Lower leg skin (tissue), 4 donors: Measurements from ENCODE around the gene LIN54. TPM values are rescaled to one million over a fixed set of nuclear protein-coding genes. Genes with fewer than 3 reads are reported as not detected.
A peak's percentile ranks its signal among the peaks of the same experiment; 100 is the strongest.

Experiments used
- DNase-seq, 2 donors: peaks; one replicate each; pipeline ENCODE4 v3.0.0-alpha.2; 2019; ENCODE audit warnings: low spot score in 2 of 2
- H3K4me3 ChIP-seq: fragments of 200-600 bp; sonication (generic); 2 replicates; pipeline ENCODE4 v1.5.1; 2017; ENCODE audit warnings: mild to moderate bottlenecking, low read depth; ENCODE audit not compliant: poor library complexity, severe bottlenecking
- CTCF ChIP-seq, 3 donors: fragments of 450-650 bp; IDR thresholded peaks; one replicate each; pipeline ENCODE4 v1.5.1; 2016; ENCODE audit warnings: antibody characterized with exemption in 3 of 3, mild to moderate bottlenecking in 3 of 3, moderate library complexity in 2 of 3
- POLR2A ChIP-seq, 2 donors: fragments of 450-650 bp; IDR thresholded peaks; one replicate each; pipeline ENCODE4 v1.6.1; 2016 to 2017; ENCODE audit warnings: antibody characterized with exemption in 2 of 2, mild to moderate bottlenecking in 1 of 2, moderate library complexity in 1 of 2
- WGBS, 2 donors: methylation state at CpG; one replicate each; pipeline ENCODE4 v1.1.5; 2018; 5-methylcytosine and 5-hydroxymethylcytosine counted together
- intact Hi-C: fragments of 100-400 bp; cut with DNase I; formaldehyde crosslinking; loops from one replicate; pipeline ENCODE4 v1.15.0; 2023; ENCODE audit warnings: low total_unique reads
- total RNA-seq, 4 donors: library from RNA; depleted of rRNA; stranded (reverse); fragments of >200 nt; gene quantifications; one replicate each; pipeline ENCODE4 v1.1.0, GENCODE V29; 2016

LIN54 gene
- total RNA-seq, 4 donors from 2014 or later, result 16.9 to 25.3 (median 17.8) TPM

DNA sequence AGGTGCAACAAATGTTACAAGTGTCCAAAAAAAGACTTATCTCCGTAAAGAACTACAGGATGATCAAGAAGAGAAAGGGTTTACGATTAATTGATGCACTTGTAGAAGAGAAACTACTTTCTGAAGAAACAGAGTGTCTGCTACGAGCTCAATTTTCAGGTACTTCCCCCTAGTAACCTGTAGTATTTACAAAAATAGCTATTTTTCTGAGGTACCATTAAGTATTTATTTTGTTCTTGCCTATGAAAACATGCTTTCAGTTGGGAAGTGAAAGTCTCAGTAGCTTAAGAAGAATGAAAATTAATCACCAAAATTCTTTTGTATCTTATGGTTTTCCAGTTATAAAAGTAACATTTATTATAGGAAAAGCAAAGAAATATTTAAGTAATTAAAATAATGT is 104.2 kb downstream of the LIN54 start:
- no peak overlapping the region for H3K4me3 ChIP-seq
- intact Hi-C loops, result no loop called here
- 90 to 91% methylated on average over 3 of the region's 3 CpGs for WGBS, 2 donors
- TF ChIP-seq POLR2A (IDR thresholded peaks at IDR 0.05) (no peak), CTCF (IDR thresholded peaks at IDR 0.05) (no peak)
- DNase-seq, result no peak

- H3K4me3 ChIP-seq, result no peak overlapping the region
- 72 to 89% methylated on average over 2 of the region's 2 CpGs for WGBS, 2 donors
- intact Hi-C loops, result no loop called here
- TF ChIP-seq POLR2A (IDR thresholded peaks at IDR 0.05), result no peak
- no peak for TF ChIP-seq CTCF (IDR thresholded peaks at IDR 0.05)
- no peak for DNase-seq
These were observed 105.4 kb downstream of the LIN54 start for GRCh38 chr4:82905205-82905604.

DNA sequence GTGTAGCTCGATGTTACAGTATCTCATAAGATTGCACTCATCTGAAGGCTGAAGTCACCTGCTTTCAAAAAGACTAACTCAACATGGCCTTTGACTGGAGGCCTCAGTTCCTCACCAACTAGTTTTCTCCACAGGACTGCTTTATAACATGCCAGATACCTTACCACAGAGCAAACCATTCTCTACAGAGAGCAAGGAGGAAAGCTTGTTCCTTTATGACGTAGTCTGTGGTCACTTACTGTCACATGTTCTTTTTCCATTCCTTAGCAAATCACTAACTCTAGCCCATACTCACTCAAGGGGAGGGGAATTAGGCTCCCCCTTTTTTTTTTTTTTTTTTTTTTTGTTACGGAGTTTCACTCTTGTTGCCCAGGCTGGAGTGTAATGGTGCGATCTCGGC is 106.9 kb downstream of the LIN54 start:
- TF ChIP-seq POLR2A (IDR thresholded peaks at IDR 0.05) (no peak), CTCF (IDR thresholded peaks at IDR 0.05) (no peak)
- no peak for DNase-seq
- 92 to 94% methylated on average over 5 of the region's 5 CpGs for WGBS, 2 donors
- intact Hi-C loops, result no loop called here
- no peak overlapping the region for H3K4me3 ChIP-seq

GRCh38 chr4:82901183-82901718 is 109.4 kb downstream of the LIN54 start:
- H3K4me3 ChIP-seq, result peak overlapping the region; percentile 58
- TF ChIP-seq CTCF (IDR thresholded peaks at IDR 0.05) (no peak), POLR2A (IDR thresholded peaks at IDR 0.05) (no peak)
- intact Hi-C loops, result no loop called here
- 0 to 1% methylated on average over 8 of the region's 8 CpGs for WGBS, 2 donors
- DNase-seq, result no peak

- 0 to 1% methylated on average over 40 to 61 of the region's 67 CpGs for WGBS, 2 donors
- intact Hi-C loops, result no loop called here
These were observed 110.0 kb downstream of the LIN54 start, which contains the start of gene THAP9 for GRCh38 chr4:82900411-82901182. Gene THAP9, plus strand, starts transcription at chr4:82900735. Its CDS starts 68 bp downstream, at chr4:82900803.

More at GRCh38 chr4:82900411-82901182, 110.0 kb downstream of the LIN54 start, which contains the start of gene THAP9:
- peak; percentile 99 to 100 for DNase-seq
- no peak for TF ChIP-seq POLR2A (IDR thresholded peaks at IDR 0.05)
- no peak for TF ChIP-seq CTCF (IDR thresholded peaks at IDR 0.05)
- peak within 1 kb of the TSS; percentile 82 for H3K4me3 ChIP-seq
